ENCODE measurements around the gene CDH4. TPM values are rescaled to one million over a fixed set of nuclear protein-coding genes. Genes with fewer than 3 reads are reported as not detected.

The CDH4 gene
- total and polyA plus RNA-seq, 2 of the 8 experiments (the other 6 are each of a cell fraction or from before 2014, with no cell fraction given) = 4.3 to 7.9 TPM

DNA sequence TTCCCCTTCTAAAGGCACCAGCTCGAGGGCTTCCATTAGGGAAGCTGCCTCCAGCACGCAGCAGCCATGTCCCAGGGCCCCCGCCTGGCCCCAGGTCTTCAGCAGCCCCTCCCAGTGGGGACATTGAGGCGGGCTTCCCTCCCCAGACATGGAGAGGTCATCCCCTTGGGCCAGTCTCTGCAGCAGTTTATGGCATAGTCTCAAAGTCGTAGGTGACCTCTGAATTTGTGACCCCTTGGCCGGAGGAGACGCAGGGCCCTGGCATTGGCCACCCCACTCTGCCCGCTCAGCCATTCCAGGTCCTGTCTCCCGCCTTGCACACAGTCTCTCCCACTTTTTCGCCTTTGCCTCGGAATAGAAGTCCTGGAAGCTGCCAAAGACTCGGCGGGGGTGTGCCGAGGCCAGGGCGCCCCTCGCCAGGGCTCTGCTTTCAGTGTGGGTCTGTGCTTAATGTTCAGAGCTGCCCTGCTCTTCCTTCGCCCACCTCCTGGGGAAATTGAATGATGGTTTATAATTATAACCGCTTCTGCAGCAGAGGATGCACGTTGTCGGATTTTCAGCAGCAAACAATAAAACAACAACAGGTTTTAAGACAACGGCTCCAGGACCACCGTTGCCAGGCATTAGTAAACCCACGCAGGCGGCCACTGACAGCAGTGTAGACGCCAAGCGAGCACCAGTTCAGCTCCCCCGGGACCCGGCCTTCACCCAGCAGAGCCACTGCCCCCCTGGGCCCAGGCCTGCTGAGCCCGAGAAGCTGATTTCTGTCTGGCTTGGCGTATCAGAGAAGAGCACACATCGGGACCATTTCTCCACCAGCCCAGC, 626.6 kb downstream of the CDH4 start:
- no peak overlapping the region for H4K5ac ChIP-seq (ENCODE audit: insufficient read length, low read depth, low read length)
- H3K9me3 ChIP-seq (ENCODE audit: insufficient read depth in 2 of 2, low read depth in 1 of 2, low read length in 1 of 2) = no peaks in the 10 kb centered on the region
- no peak overlapping the region for H3K4ac ChIP-seq (replicated peaks; ENCODE audit: insufficient read length, low read depth, low read length)
- no peak overlapping the region for H2BK12ac ChIP-seq (ENCODE audit: low read depth, low read length)
- TF ChIP-seq NANOG (IDR thresholded peaks at IDR 0.05; ENCODE audit: insufficient read depth, low read depth, low read length, poor library complexity, severe bottlenecking) = no peak
- no peak for TF ChIP-seq GABPA (IDR thresholded peaks at IDR 0.05; ENCODE audit: borderline replicate concordance, insufficient read depth, low read length)
- H4K91ac ChIP-seq (replicated peaks; ENCODE audit: insufficient read length, low read length) = no peak overlapping the region
- no peak overlapping the region for H3K9ac ChIP-seq (replicated peaks in 1 of 4; ENCODE audit: extremely low read depth in 1 of 4, low read depth in 3 of 4, low read length in 3 of 4)
- no peaks in the 10 kb centered on the region for H4K20me1 ChIP-seq (replicated peaks in 1 of 2; ENCODE audit: control insufficient read depth in 1 of 2, insufficient read depth in 2 of 2, low read length in 2 of 2)
- 89% methylated on average over 31 of the region's 31 CpGs; no CpG with 5 or more reads in 1 of the 2 experiments for WGBS, 2 experiments (ENCODE audit: extremely low coverage in 1 of 2, insufficient coverage in 1 of 2, insufficient read length in 1 of 2, insufficient replicate concordance in 2 of 2, low coverage in 1 of 2, low lambda C conversion rate in 2 of 2, missing lambda C conversion rate in 1 of 2)
- no peak overlapping the region for H2AFZ ChIP-seq (ENCODE audit: low read length)
- H2BK20ac ChIP-seq (ENCODE audit: low read length) = no peak overlapping the region
- DNase-seq (ENCODE audit: low read depth in 1 of 2, low spot score in 2 of 2) = no peak
- H3K27me3 ChIP-seq (replicated peaks in 1 of 4; ENCODE audit: control insufficient read depth in 3 of 4, extremely low read depth in 1 of 4, insufficient read depth in 3 of 4, low read length in 3 of 4) = no peaks in the 10 kb centered on the region; a peak in 2 of 7 replicates
- no peak overlapping the region for H3K4me2 ChIP-seq (ENCODE audit: insufficient read depth in 1 of 2, low read depth in 2 of 2, low read length in 2 of 2)
- H3K27ac ChIP-seq (ENCODE audit: low read depth, low read length) = no peak overlapping the region
- H2BK120ac ChIP-seq (replicated peaks; ENCODE audit: low read depth, low read length) = no peak overlapping the region
- H3K79me1 ChIP-seq (ENCODE audit: low read depth, low read length) = no peaks in the 10 kb centered on the region
- no peak overlapping the region; the same call in 1 of the 2 replicates for H4K8ac ChIP-seq (ENCODE audit: extremely low read depth, insufficient read depth, low read length)
- no peak overlapping the region for H2BK15ac ChIP-seq (ENCODE audit: low read length)
- no peaks in the 10 kb centered on the region for H3K23me2 ChIP-seq (ENCODE audit: low read depth, low read length)
- no peak overlapping the region for H3K4me3 ChIP-seq (ENCODE audit: extremely low read depth in 1 of 4, insufficient read depth in 2 of 4, low read depth in 3 of 4, low read length in 4 of 4)
- no peaks in the 10 kb centered on the region for H3K79me2 ChIP-seq (ENCODE audit: control insufficient read depth in 1 of 2, insufficient read depth in 2 of 2, low read length in 2 of 2)
- no peaks in the 10 kb centered on the region for H3K4me1 ChIP-seq (replicated peaks in 1 of 4; ENCODE audit: control insufficient read depth in 3 of 4, insufficient read depth in 4 of 4, low read length in 3 of 4)
- H3K18ac ChIP-seq (ENCODE audit: extremely low read depth, low read length) = no peak overlapping the region
- CTCF ChIA-PET (ENCODE audit: partially characterized antibody) = interaction anchor here (1.0 to 3.6 kb wide), 4 partner anchors 16 to 154 kb away, joined by 3 to 12 read pairs (median 4); no protein-coding TSS in a partner anchor
- no peak overlapping the region for H3K56ac ChIP-seq (replicated peaks; ENCODE audit: insufficient read length, low read depth, low read length)
- FAIRE-seq = no peak
- H2AK5ac ChIP-seq (ENCODE audit: low read depth, low read length) = no peak overlapping the region
- POLR2A ChIA-PET (ENCODE audit: partially characterized antibody) = no interaction called here
- H3K14ac ChIP-seq (ENCODE audit: insufficient read length) = no peak overlapping the region
- H3K36me3 ChIP-seq (ENCODE audit: control insufficient read depth in 2 of 4, insufficient read depth in 4 of 4, low read length in 3 of 4) = no peaks in the 10 kb centered on the region
- no peak overlapping the region for H2BK5ac ChIP-seq (ENCODE audit: low read depth, low read length)
- no peak overlapping the region for H3K23ac ChIP-seq (ENCODE audit: insufficient read length)

Data from H1 (cell line).